Stimulated activated CD4-positive, alpha-beta T cell treated with anti-CD3 and anti-CD28 coated beads, Interleukin-2, amount 100 ng/mL, for 48 hours (primary cell): ENCODE measurements around the gene DHRS7B.

Experiments used
- DNase-seq, 2 donors: peaks; one replicate each; pipeline ENCODE4 v3.0.0-alpha.2; 2020

Gene DHRS7B

GRCh38 chr17:21160401-21160800, 33.6 kb downstream of the DHRS7B start:
- no peak for DNase-seq

- no peak for DNase-seq
Measured at GRCh38 chr17:21161498-21162393, 35.0 kb downstream of the DHRS7B start.

- DNase-seq: no peak
Measured at GRCh38 chr17:21162394-21162775, 35.6 kb downstream of the DHRS7B start.

- DNase-seq: no peak
Measured at GRCh38 chr17:21163101-21163500, 36.3 kb downstream of the DHRS7B start.

GRCh38 chr17:21164216-21164615, 37.5 kb downstream of the DHRS7B start:
- DNase-seq: no peak

GRCh38 chr17:21164620-21165019, 37.9 kb downstream of the DHRS7B start:
- DNase-seq: no peak

GRCh38 chr17:21165922-21166594, 39.3 kb downstream of the DHRS7B start:
- DNase-seq: no peak

GRCh38 chr17:21166595-21167210, 39.9 kb downstream of the DHRS7B start:
- no peak for DNase-seq

GRCh38 chr17:21167303-21167702, 40.5 kb downstream of the DHRS7B start:
- DNase-seq: no peak

GRCh38 chr17:21168555-21168865, 41.7 kb downstream of the DHRS7B start:
- DNase-seq: no peak

- no peak for DNase-seq
Measured at GRCh38 chr17:21169496-21169895, 42.7 kb downstream of the DHRS7B start.

- no peak for DNase-seq
Measured at GRCh38 chr17:21170809-21171208, 44.0 kb downstream of the DHRS7B start.

GRCh38 chr17:21171309-21171922, 44.7 kb downstream of the DHRS7B start:
- DNase-seq: no peak

GRCh38 chr17:21171970-21172510, 45.3 kb downstream of the DHRS7B start:
- DNase-seq: no peak

- DNase-seq: no peak
Measured at GRCh38 chr17:21172846-21173245, 46.1 kb downstream of the DHRS7B start.

GRCh38 chr17:21173543-21173942, 46.8 kb downstream of the DHRS7B start:
- no peak for DNase-seq

GRCh38 chr17:21174186-21174585, 47.4 kb downstream of the DHRS7B start:
- DNase-seq: no peak

GRCh38 chr17:21174713-21175112, 47.9 kb downstream of the DHRS7B start:
- DNase-seq: no peak

GRCh38 chr17:21176773-21177395, 50.1 kb downstream of the DHRS7B start:
- no peak for DNase-seq

- DNase-seq: no peak
Measured at GRCh38 chr17:21177401-21177800, 50.6 kb downstream of the DHRS7B start.

- DNase-seq: no peak
Measured at GRCh38 chr17:21177854-21178600, 51.3 kb downstream of the DHRS7B start.

- DNase-seq: no peak
Measured at GRCh38 chr17:21183468-21183867, 56.7 kb downstream of the DHRS7B start.
